Measurements from ENCODE around the gene DTYMK. TPM values are rescaled to one million over a fixed set of nuclear protein-coding genes. Genes with fewer than 3 reads are reported as not detected.

DTYMK gene
- total and polyA plus RNA-seq, 2 donors (not counting 3 experiments of a cell fraction or from before 2014, with no cell fraction given), result 67.0 to 104 TPM

DNA sequence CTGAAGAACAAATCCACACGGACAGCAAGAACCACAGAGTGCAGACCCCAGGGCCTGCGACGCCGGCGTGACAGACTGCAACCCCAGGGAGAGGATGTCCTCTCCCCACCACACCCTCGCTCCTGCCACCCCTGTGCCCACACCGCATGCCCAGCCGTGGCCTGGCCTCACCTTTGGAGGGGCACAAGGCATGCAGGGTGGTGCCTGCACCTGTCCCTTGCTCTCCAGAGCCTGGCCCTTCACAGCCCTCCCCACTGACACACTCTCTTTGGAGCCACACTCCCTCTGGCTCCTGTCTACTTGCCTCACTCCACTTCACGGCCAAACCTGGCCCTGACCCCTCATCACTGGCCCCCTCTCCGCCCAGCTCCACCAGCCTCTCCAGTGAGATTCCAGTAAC, 58.9 kb downstream of the DTYMK start:
- no peaks in the 10 kb centered on the region for H3K4me1 ChIP-seq (ENCODE audit: control insufficient read depth, extremely low read depth, insufficient read depth, low read length)
- no peak overlapping the region for H3K9ac ChIP-seq (replicated peaks; ENCODE audit: extremely low read depth, insufficient read depth, low read length)
- H3K36me3 ChIP-seq (ENCODE audit: control insufficient read depth in 2 of 2, extremely low read depth in 1 of 2, insufficient read depth in 2 of 2, low read length in 2 of 2), result peaks cover 3 to 7% of the 10 kb centered on the region in 2 experiments
- ChIA-PET POLR2A (no interaction called here), CTCF (no interaction called here)
- H3K4me3 ChIP-seq (replicated peaks in 1 of 3; ENCODE audit: insufficient read depth in 1 of 3, low read depth in 1 of 3, low read length in 3 of 3), result no peak overlapping the region
- no peaks in the 10 kb centered on the region for H3K27me3 ChIP-seq (ENCODE audit: control insufficient read depth in 2 of 2, insufficient read depth in 2 of 2, low read length in 2 of 2)
- no peak overlapping the region for H3K4me2 ChIP-seq (ENCODE audit: insufficient read depth, low read length)
- peaks cover 54% of the 10 kb centered on the region for H3K79me2 ChIP-seq (ENCODE audit: control insufficient read depth, insufficient read depth, low read length)
- H4K20me1 ChIP-seq (replicated peaks; ENCODE audit: control insufficient read depth, extremely low read depth, insufficient read depth, low read length), result no peaks in the 10 kb centered on the region
- FAIRE-seq (no peak), DNase-seq (ENCODE audit: low read depth, low spot score) (no peak)
- no peaks in the 10 kb centered on the region for H3K9me3 ChIP-seq (replicated peaks; ENCODE audit: control insufficient read depth, insufficient read depth, low read length)
- BruUV-seq (replicated peaks), result no TSS peak
- intact Hi-C loops (cut with micrococcal nuclease), result no loop called here
- TF ChIP-seq JUN (IDR thresholded peaks at IDR 0.05; ENCODE audit: borderline replicate concordance, insufficient read depth, insufficient read length, low read depth) (no peak), POLR2A (IDR thresholded peaks at IDR 0.05; ENCODE audit: low read depth, low read length) (no peak)
- dilution Hi-C loops (cut with MboI; ENCODE audit: extremely low pct_ligation_motif_present, low sequenced_read_pairs), result no loop called here
- no peak overlapping the region for H2AFZ ChIP-seq (ENCODE audit: low read depth, low read length)
- H3K27ac ChIP-seq (ENCODE audit: insufficient read depth, low read depth, low read length), result no peak overlapping the region
- H3K9me1 ChIP-seq (replicated peaks; ENCODE audit: control insufficient read depth, extremely low read depth, insufficient read depth, low read length), result no peaks in the 10 kb centered on the region

Other genes with a start within 250 kb of the DTYMK start
- 236 and 286 TPM in 2 replicates for gene STK25, start 178.2 kb downstream of the DTYMK start, total RNA-seq
- 715 and 879 TPM in 2 replicates for gene STK25, start 178.2 kb downstream of the DTYMK start, polyA plus RNA-seq
- 52.4 and 76.0 TPM in 2 replicates for gene BOK, start 128.1 kb downstream of the DTYMK start, total RNA-seq
- gene BOK, start 128.1 kb downstream of the DTYMK start, polyA plus RNA-seq, result 95.5 and 132 TPM in 2 replicates
- gene THAP4, start 49.7 kb downstream of the DTYMK start, total RNA-seq, result 47.4 and 49.0 TPM in 2 replicates
- gene THAP4, start 49.7 kb downstream of the DTYMK start, polyA plus RNA-seq, result 45.4 and 51.2 TPM in 2 replicates
- 83.6 and 85.6 TPM in 2 replicates for gene ATG4B, start 49.1 kb downstream of the DTYMK start, total RNA-seq
- gene ATG4B, start 49.1 kb downstream of the DTYMK start, polyA plus RNA-seq, result 113 and 142 TPM in 2 replicates
- 24.5 and 30.5 TPM in 2 replicates for gene ING5, start 15.2 kb upstream of the DTYMK start, total RNA-seq
- gene ING5, start 15.2 kb upstream of the DTYMK start, polyA plus RNA-seq, result 32.4 and 33.4 TPM in 2 replicates
- 22.3 and 27.9 TPM in 2 replicates for gene D2HGDH, start 47.8 kb upstream of the DTYMK start, total RNA-seq
- 22.3 and 34.5 TPM in 2 replicates for gene D2HGDH, start 47.8 kb upstream of the DTYMK start, polyA plus RNA-seq
- gene GAL3ST2, start 90.0 kb upstream of the DTYMK start, total RNA-seq, result 0.23 TPM in 1 of 2 replicates, not detected in the other
- not detected in 2 replicates for gene GAL3ST2, start 90.0 kb upstream of the DTYMK start, polyA plus RNA-seq
- gene NEU4, start 122.4 kb upstream of the DTYMK start, total RNA-seq, result not detected in 2 replicates
- not detected in 2 replicates for gene NEU4, start 122.4 kb upstream of the DTYMK start, polyA plus RNA-seq
- not detected in 2 replicates for gene PDCD1, start 172.1 kb upstream of the DTYMK start, total RNA-seq
- gene PDCD1, start 172.1 kb upstream of the DTYMK start, polyA plus RNA-seq, result not detected in 2 replicates
- not detected in 2 replicates for gene RTP5, start 182.9 kb upstream of the DTYMK start, total RNA-seq
- not detected in 2 replicates for gene RTP5, start 182.9 kb upstream of the DTYMK start, polyA plus RNA-seq